OCI-LY3 (cell line): ENCODE results near the gene MAP4K3.
A peak's percentile ranks its signal among the peaks of the same experiment; 100 is the strongest.

Experiments used
- H2AFZ ChIP-seq: fragments of 200-600, 300-600 bp; shearing (Covaris generic); 2 replicates; pipeline ENCODE4 v1.6.0; 2014; ENCODE audit warnings: antibody characterized with exemption, low read depth, low read length
- H3K27ac ChIP-seq: fragments of 200-600, 300-600 bp; sonication (generic); 2 replicates; pipeline ENCODE4 v1.5.1; 2014; ENCODE audit warnings: mild to moderate bottlenecking, low read length, moderate library complexity, mixed read lengths
- H3K27me3 ChIP-seq: fragments of 200-600, 300-600 bp; sonication (generic); 2 replicates; pipeline ENCODE4 v1.6.1; 2014; ENCODE audit warnings: low read depth, low read length, mixed read lengths
- H3K36me3 ChIP-seq: fragments of 200-600, 300-600 bp; sonication (generic); replicated peaks from 2 replicates; pipeline ENCODE3; 2014; ENCODE audit warnings: low read depth, low read length, mixed read lengths
- H3K4me1 ChIP-seq: fragments of 300-600, 200-600 bp; sonication (generic); 2 replicates; pipeline ENCODE4 v1.6.1; 2014; ENCODE audit warnings: low read length, mixed read lengths
- H3K4me2 ChIP-seq: fragments of 200-600, 300-600 bp; sonication (generic); 2 replicates; pipeline ENCODE4 v1.6.1; 2014; ENCODE audit warnings: low read length, mixed read lengths
- H3K4me3 ChIP-seq: fragments of 300-600, 200-600 bp; sonication (generic); 2 replicates; pipeline ENCODE4 v1.5.1; 2014; ENCODE audit warnings: antibody characterized with exemption, mild to moderate bottlenecking, low read length, moderate library complexity
- H3K79me2 ChIP-seq: fragments of 300-600, 200-600 bp; shearing (Covaris generic); 2 replicates; pipeline ENCODE4 v1.6.1; 2014; ENCODE audit warnings: mild to moderate bottlenecking, low read length, mixed read lengths
- H3K9ac ChIP-seq: fragments of 300-600, 200-600 bp; shearing (Covaris generic); 2 replicates; pipeline ENCODE4 v1.6.0; 2014; ENCODE audit warnings: mild to moderate bottlenecking, low read length, moderate library complexity
- H3K9me3 ChIP-seq: fragments of 200-600, 300-600 bp; shearing (Covaris generic); 2 replicates; pipeline ENCODE4 v1.6.1; 2014; ENCODE audit warnings: low read length, mixed read lengths; ENCODE audit not compliant: insufficient read depth
- H4K20me1 ChIP-seq: fragments of 200-600, 300-600 bp; sonication (generic); 2 replicates; pipeline ENCODE4 v1.6.1; 2016; ENCODE audit warnings: low read length, mixed read lengths; ENCODE audit not compliant: insufficient read depth
- CTCF ChIP-seq: fragments of 200-600, 300-600 bp; sonication (generic); IDR thresholded peaks from 2 replicates; pipeline ENCODE4 v1.5.1; 2014; ENCODE audit warnings: antibody characterized with exemption, low read length, low read depth
- EZH2phosphoT487 ChIP-seq: fragments of 200-600 bp; shearing (Covaris generic); IDR thresholded peaks from 2 replicates; pipeline ENCODE4 v1.6.1; 2018; ENCODE audit warnings: antibody characterized with exemption, mixed run types, low read depth

Gene MAP4K3

GRCh38 chr2:39413063-39413737 is 23.9 kb downstream of the MAP4K3 start:
- H3K4me3 ChIP-seq, result no peak overlapping the region
- peaks cover 30% of the 10 kb centered on the region for H3K4me1 ChIP-seq
- TF ChIP-seq CTCF, result no peak
- TF ChIP-seq EZH2phosphoT487, result no peak
- no peaks in the 10 kb centered on the region for H3K9me3 ChIP-seq
- no peak overlapping the region for H2AFZ ChIP-seq
- H4K20me1 ChIP-seq, result peaks cover 27% of the 10 kb centered on the region
- no peak overlapping the region for H3K4me2 ChIP-seq
- no peak overlapping the region for H3K9ac ChIP-seq
- H3K36me3 ChIP-seq, result no peaks in the 10 kb centered on the region
- H3K27me3 ChIP-seq, result peaks cover 40% of the 10 kb centered on the region
- H3K79me2 ChIP-seq, result no peaks in the 10 kb centered on the region
- H3K27ac ChIP-seq, result no peak overlapping the region

- TF ChIP-seq EZH2phosphoT487 (no peak), CTCF (no peak)
- peaks cover 37% of the 10 kb centered on the region for H4K20me1 ChIP-seq
- H3K36me3 ChIP-seq, result no peaks in the 10 kb centered on the region
- no peak overlapping the region for H3K27ac ChIP-seq
- no peaks in the 10 kb centered on the region for H3K79me2 ChIP-seq
- peaks cover 57% of the 10 kb centered on the region for H3K27me3 ChIP-seq
- H3K4me2 ChIP-seq, result peak overlapping the region; percentile 5; the same call in 1 of the 2 replicates
- no peak overlapping the region for H3K9ac ChIP-seq
- H3K4me1 ChIP-seq, result peaks cover 34% of the 10 kb centered on the region
- no peak overlapping the region for H2AFZ ChIP-seq
- H3K4me3 ChIP-seq, result no peak overlapping the region
- no peaks in the 10 kb centered on the region for H3K9me3 ChIP-seq
These were observed 25.7 kb downstream of the MAP4K3 start for GRCh38 chr2:39411181-39411944.

GRCh38 chr2:39409697-39410389 is 27.2 kb downstream of the MAP4K3 start:
- H3K9me3 ChIP-seq, result no peaks in the 10 kb centered on the region
- TF ChIP-seq CTCF (no peak), EZH2phosphoT487 (no peak)
- peak overlapping the region; percentile 43; the same call in 1 of the 2 replicates for H3K4me2 ChIP-seq
- no peaks in the 10 kb centered on the region for H3K36me3 ChIP-seq
- H3K27ac ChIP-seq, result no peak overlapping the region
- no peak overlapping the region for H3K9ac ChIP-seq
- H2AFZ ChIP-seq, result no peak overlapping the region
- no peak overlapping the region for H3K4me3 ChIP-seq
- peaks cover 37% of the 10 kb centered on the region for H4K20me1 ChIP-seq
- peaks cover 34% of the 10 kb centered on the region for H3K4me1 ChIP-seq
- H3K27me3 ChIP-seq, result peaks cover 68% of the 10 kb centered on the region
- H3K79me2 ChIP-seq, result no peaks in the 10 kb centered on the region
